HL-60 (cell line): ENCODE data around the gene PACRG.

Experiments used
- CTCF ChIP-seq: IDR thresholded peaks from one replicate; pipeline ENCODE4 v1.5.1; 2011; ENCODE audit warnings: low read length, control low read depth, inconsistent platforms; ENCODE audit not compliant: insufficient read depth
- POLR2AphosphoS5 ChIP-seq: IDR thresholded peaks from 2 replicates; pipeline ENCODE4 v1.6.1; 2012; ENCODE audit warnings: low read depth
- REST ChIP-seq: IDR thresholded peaks from 2 replicates; pipeline ENCODE4 v1.6.1; 2012; ENCODE audit warnings: low read depth; ENCODE audit not compliant: insufficient replicate concordance

- TF ChIP-seq CTCF (no peak), POLR2AphosphoS5 (no peak), REST (no peak)
Measured at GRCh38 chr6:163352011-163352685, 624.4 kb downstream of the PACRG start.
